ENCODE data around the gene SLC6A13. TPM values are rescaled to one million over a fixed set of nuclear protein-coding genes. Genes with fewer than 3 reads are reported as not detected.

The SLC6A13 gene
- total RNA-seq, 1 experiment from 2014 or later, result 0.37 TPM

DNA sequence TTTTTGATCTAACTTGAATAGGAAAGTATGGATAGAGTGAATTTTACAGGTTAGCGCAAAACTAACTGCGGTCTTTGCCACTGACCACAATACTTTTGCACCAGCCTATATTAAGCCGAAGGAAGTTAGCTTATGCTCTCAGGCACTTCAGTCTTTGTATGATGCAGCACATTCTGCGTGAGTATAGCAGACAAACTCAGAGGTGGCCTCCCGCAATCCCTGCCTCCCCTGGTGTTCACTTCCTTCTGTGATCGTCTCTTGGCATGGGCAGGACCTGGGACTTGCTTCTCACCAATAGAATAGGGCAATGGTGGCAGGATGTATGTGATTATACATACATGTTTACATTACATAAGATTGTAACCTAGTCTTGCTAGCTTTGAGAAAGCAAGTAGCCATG is 10.3 kb upstream of the SLC6A13 start (continued):
- TF ChIP-seq, protein P1, sequence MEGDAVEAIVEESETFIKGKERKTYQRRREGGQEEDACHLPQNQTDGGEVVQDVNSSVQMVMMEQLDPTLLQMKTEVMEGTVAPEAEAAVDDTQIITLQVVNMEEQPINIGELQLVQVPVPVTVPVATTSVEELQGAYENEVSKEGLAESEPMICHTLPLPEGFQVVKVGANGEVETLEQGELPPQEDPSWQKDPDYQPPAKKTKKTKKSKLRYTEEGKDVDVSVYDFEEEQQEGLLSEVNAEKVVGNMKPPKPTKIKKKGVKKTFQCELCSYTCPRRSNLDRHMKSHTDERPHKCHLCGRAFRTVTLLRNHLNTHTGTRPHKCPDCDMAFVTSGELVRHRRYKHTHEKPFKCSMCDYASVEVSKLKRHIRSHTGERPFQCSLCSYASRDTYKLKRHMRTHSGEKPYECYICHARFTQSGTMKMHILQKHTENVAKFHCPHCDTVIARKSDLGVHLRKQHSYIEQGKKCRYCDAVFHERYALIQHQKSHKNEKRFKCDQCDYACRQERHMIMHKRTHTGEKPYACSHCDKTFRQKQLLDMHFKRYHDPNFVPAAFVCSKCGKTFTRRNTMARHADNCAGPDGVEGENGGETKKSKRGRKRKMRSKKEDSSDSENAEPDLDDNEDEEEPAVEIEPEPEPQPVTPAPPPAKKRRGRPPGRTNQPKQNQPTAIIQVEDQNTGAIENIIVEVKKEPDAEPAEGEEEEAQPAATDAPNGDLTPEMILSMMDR (IDR thresholded peaks at IDR 0.05), result no peak
- TF ChIP-seq HMGA2 (CRISPR knock-in tag; IDR thresholded peaks at IDR 0.05) (no peak), ZNF263 (CRISPR knock-in tag; IDR thresholded peaks at IDR 0.05; ENCODE audit: low read depth) (no peak), NR1H2 (CRISPR knock-in tag; IDR thresholded peaks at IDR 0.05) (no peak)

DNA sequence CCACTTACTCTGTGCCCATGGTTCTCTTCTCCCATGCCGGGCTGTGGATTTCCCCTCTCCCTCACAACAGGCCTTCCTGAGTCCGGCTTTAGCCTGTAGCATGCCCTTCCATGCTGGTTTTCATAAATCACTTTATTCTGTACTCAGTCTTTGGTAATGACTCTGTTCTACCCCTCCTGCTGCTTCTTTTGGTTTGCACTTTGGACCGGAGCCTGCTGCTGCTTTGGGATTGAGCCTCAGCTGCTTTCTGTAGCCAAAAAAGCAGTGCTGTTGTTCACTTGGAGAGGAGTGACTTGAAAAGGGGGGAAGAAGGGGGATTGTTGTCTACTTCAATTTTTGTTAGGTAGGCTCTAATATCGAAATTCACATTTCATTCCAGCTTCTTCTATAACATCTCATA is 8.5 kb upstream of the SLC6A13 start:
- DNase-seq (ENCODE audit: low spot score) (no peak), ATAC-seq (no peak)
- TF ChIP-seq, protein P2, sequence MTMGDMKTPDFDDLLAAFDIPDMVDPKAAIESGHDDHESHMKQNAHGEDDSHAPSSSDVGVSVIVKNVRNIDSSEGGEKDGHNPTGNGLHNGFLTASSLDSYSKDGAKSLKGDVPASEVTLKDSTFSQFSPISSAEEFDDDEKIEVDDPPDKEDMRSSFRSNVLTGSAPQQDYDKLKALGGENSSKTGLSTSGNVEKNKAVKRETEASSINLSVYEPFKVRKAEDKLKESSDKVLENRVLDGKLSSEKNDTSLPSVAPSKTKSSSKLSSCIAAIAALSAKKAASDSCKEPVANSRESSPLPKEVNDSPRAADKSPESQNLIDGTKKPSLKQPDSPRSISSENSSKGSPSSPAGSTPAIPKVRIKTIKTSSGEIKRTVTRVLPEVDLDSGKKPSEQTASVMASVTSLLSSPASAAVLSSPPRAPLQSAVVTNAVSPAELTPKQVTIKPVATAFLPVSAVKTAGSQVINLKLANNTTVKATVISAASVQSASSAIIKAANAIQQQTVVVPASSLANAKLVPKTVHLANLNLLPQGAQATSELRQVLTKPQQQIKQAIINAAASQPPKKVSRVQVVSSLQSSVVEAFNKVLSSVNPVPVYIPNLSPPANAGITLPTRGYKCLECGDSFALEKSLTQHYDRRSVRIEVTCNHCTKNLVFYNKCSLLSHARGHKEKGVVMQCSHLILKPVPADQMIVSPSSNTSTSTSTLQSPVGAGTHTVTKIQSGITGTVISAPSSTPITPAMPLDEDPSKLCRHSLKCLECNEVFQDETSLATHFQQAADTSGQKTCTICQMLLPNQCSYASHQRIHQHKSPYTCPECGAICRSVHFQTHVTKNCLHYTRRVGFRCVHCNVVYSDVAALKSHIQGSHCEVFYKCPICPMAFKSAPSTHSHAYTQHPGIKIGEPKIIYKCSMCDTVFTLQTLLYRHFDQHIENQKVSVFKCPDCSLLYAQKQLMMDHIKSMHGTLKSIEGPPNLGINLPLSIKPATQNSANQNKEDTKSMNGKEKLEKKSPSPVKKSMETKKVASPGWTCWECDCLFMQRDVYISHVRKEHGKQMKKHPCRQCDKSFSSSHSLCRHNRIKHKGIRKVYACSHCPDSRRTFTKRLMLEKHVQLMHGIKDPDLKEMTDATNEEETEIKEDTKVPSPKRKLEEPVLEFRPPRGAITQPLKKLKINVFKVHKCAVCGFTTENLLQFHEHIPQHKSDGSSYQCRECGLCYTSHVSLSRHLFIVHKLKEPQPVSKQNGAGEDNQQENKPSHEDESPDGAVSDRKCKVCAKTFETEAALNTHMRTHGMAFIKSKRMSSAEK (CRISPR knock-in tag; IDR thresholded peaks at IDR 0.05; ENCODE audit: borderline replicate concordance), result no peak
- TF ChIP-seq, protein P3, sequence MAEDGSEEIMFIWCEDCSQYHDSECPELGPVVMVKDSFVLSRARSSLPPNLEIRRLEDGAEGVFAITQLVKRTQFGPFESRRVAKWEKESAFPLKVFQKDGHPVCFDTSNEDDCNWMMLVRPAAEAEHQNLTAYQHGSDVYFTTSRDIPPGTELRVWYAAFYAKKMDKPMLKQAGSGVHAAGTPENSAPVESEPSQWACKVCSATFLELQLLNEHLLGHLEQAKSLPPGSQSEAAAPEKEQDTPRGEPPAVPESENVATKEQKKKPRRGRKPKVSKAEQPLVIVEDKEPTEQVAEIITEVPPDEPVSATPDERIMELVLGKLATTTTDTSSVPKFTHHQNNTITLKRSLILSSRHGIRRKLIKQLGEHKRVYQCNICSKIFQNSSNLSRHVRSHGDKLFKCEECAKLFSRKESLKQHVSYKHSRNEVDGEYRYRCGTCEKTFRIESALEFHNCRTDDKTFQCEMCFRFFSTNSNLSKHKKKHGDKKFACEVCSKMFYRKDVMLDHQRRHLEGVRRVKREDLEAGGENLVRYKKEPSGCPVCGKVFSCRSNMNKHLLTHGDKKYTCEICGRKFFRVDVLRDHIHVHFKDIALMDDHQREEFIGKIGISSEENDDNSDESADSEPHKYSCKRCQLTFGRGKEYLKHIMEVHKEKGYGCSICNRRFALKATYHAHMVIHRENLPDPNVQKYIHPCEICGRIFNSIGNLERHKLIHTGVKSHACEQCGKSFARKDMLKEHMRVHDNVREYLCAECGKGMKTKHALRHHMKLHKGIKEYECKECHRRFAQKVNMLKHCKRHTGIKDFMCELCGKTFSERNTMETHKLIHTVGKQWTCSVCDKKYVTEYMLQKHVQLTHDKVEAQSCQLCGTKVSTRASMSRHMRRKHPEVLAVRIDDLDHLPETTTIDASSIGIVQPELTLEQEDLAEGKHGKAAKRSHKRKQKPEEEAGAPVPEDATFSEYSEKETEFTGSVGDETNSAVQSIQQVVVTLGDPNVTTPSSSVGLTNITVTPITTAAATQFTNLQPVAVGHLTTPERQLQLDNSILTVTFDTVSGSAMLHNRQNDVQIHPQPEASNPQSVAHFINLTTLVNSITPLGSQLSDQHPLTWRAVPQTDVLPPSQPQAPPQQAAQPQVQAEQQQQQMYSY (CRISPR knock-in tag; IDR thresholded peaks at IDR 0.05), result no peak
- TF ChIP-seq ZBTB21 (CRISPR knock-in tag; IDR thresholded peaks at IDR 0.05; ENCODE audit: borderline replicate concordance), result no peak
- TF ChIP-seq EMX1 (CRISPR knock-in tag; IDR thresholded peaks at IDR 0.05), result no peak
- TF ChIP-seq ZNF416 (CRISPR knock-in tag; IDR thresholded peaks at IDR 0.05), result no peak
- no peak for TF ChIP-seq ETV6 (CRISPR knock-in tag; IDR thresholded peaks at IDR 0.05)
- TF ChIP-seq, protein P4, sequence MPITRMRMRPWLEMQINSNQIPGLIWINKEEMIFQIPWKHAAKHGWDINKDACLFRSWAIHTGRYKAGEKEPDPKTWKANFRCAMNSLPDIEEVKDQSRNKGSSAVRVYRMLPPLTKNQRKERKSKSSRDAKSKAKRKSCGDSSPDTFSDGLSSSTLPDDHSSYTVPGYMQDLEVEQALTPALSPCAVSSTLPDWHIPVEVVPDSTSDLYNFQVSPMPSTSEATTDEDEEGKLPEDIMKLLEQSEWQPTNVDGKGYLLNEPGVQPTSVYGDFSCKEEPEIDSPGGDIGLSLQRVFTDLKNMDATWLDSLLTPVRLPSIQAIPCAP (CRISPR knock-in tag; IDR thresholded peaks at IDR 0.05), result no peak
- CTCF ChIA-PET, result interaction anchor here (2.9 kb wide), 1 partner anchor 51 kb away, joined by 11 read pairs; no protein-coding TSS in a partner anchor
- Mint-ChIP-seq H3K27me3 (ENCODE audit: low read depth) (no peaks in the 10 kb centered on the region), H3K4me1 (no peaks in the 10 kb centered on the region), H3K27ac (no peak overlapping the region), H3K9me3 (peaks cover 6% of the 10 kb centered on the region; the same call in 1 of the 2 replicates), H3K36me3 (no peaks in the 10 kb centered on the region), H3K4me3 (no peak overlapping the region)
- POLR2A ChIA-PET, result no interaction called here

DNA sequence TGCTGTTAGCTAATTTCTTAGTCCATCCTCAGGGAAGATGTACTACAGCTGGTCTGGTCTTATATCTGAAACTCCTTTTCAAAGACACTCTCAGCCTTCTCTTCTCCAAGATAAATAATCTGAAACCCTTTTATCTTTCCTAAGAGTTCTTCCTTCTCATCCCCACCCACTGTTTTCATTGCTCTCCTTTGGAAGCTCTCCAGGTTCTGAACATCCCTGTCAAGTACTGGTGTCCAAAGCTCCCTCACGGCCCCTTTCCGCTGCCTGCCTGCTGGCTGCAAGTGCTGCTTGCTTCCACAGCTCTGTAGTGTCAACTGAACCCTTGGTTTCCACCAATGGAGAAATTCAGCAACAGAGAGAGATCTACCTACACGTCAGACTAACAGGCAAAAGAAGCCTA is 6.6 kb upstream of the SLC6A13 start:
- ChIA-PET POLR2A (no interaction called here), CTCF (interaction anchor here (2.9 kb wide), 1 partner anchor 49 kb away, joined by 11 read pairs; no protein-coding TSS in a partner anchor)
- ATAC-seq, result no peak
- no peak for DNase-seq (ENCODE audit: low spot score)
- H3K27me3 Mint-ChIP-seq (ENCODE audit: low read depth), result no peaks in the 10 kb centered on the region
- no peaks in the 10 kb centered on the region for H3K36me3 Mint-ChIP-seq
- peaks cover 3% of the 10 kb centered on the region; the same call in 1 of the 2 replicates for H3K9me3 Mint-ChIP-seq
- H3K27ac Mint-ChIP-seq, result no peak overlapping the region
- H3K4me3 Mint-ChIP-seq, result no peak overlapping the region
- no peaks in the 10 kb centered on the region for H3K4me1 Mint-ChIP-seq
- TF ChIP-seq SMAD3 (CRISPR knock-in tag; IDR thresholded peaks at IDR 0.05; ENCODE audit: borderline replicate concordance), result no peak
- TF ChIP-seq KAT7 (CRISPR knock-in tag; IDR thresholded peaks at IDR 0.05; ENCODE audit: borderline replicate concordance), result no peak
- no peak for TF ChIP-seq NR2C2 (CRISPR knock-in tag; IDR thresholded peaks at IDR 0.05)
- TF ChIP-seq, protein P4 (CRISPR knock-in tag; IDR thresholded peaks at IDR 0.05), result no peak
- no peak for TF ChIP-seq EMX1 (CRISPR knock-in tag; IDR thresholded peaks at IDR 0.05)
- TF ChIP-seq, protein P3 (CRISPR knock-in tag; IDR thresholded peaks at IDR 0.05), result no peak

Measured in WTC11 (cell line).